GM12873 (cell line): Measurements from ENCODE around the gene SLC25A38.

Experiments used
- CTCF ChIP-seq: IDR thresholded peaks from 2 replicates; pipeline ENCODE4 v1.5.1; 2012; ENCODE audit warnings: low read depth, mild to moderate bottlenecking, moderate library complexity, low read length, control low read depth; ENCODE audit not compliant: insufficient read depth; ENCODE audit errors: missing control alignments

The SLC25A38 gene

DNA sequence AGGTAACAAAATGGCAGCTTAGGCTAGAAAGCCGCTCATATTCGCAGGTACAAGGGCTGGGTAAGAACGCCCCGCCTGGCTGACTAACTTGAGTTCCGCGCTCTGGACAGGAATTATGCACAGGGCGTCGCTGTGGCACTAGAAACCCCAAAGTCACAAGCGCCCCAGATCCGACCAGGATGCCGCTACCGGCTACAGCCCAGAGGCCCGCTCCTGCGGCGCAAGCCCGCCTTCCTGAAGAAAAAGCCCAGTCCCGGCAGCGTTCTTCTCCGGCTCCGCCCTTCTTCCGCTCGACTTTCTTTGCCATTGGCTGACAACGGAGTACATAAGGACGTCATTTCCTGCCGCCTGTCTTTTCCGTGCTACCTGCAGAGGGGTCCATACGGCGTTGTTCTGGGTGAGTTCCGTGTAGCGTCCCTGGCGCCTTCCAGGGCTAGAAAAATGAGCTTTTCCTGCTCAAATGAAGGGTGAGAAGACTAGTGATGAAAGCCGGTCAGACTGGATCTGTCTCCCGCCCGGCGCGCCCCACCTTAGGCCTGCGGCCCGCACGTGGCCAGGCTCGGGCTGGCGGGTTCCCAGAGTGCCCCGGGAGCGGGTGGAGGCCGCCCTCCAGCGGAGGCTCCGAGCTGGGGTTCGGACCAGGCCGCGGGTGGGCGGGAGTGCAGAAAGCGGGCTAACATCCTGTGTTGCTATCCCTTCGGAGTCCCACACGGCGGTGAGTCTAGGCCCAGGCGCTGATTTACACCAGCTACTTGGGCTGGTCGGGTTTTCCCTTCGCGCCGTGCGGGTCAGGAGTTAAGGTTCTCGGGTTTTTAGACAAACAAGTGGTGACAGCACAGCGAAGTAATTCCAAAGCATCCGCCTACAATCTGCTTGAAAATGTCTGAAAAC, 23.4 kb downstream of the SLC25A38 start, which contains the start of gene RPSA:
Gene RPSA, plus strand, starts transcription at position 353 of the 891 bp plus-strand sequence. CDS start 934 bp downstream, outside the sequence.
- peak; percentile 45 for TF ChIP-seq CTCF

DNA sequence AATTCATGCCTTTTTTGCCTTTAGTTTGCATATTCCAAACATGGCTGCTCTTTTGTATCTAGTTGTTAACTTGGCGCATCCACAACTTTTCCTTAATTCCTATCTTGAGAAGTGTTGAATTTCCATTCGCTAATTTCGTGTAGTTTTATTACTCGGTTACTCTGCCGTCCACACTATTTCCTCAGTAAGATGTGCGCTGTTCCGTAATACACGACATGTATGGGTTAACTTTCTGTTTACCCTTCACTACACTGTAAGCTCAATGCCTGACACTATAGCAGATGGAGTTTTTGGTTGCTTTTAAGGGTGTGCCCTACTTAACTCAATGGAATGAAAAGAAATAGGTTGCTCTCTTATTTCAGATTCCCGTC, 24.1 kb downstream of the SLC25A38 start:
- no peak for TF ChIP-seq CTCF

GRCh38 chr3:39407773-39408492, 24.8 kb downstream of the SLC25A38 start:
- no peak for TF ChIP-seq CTCF

DNA sequence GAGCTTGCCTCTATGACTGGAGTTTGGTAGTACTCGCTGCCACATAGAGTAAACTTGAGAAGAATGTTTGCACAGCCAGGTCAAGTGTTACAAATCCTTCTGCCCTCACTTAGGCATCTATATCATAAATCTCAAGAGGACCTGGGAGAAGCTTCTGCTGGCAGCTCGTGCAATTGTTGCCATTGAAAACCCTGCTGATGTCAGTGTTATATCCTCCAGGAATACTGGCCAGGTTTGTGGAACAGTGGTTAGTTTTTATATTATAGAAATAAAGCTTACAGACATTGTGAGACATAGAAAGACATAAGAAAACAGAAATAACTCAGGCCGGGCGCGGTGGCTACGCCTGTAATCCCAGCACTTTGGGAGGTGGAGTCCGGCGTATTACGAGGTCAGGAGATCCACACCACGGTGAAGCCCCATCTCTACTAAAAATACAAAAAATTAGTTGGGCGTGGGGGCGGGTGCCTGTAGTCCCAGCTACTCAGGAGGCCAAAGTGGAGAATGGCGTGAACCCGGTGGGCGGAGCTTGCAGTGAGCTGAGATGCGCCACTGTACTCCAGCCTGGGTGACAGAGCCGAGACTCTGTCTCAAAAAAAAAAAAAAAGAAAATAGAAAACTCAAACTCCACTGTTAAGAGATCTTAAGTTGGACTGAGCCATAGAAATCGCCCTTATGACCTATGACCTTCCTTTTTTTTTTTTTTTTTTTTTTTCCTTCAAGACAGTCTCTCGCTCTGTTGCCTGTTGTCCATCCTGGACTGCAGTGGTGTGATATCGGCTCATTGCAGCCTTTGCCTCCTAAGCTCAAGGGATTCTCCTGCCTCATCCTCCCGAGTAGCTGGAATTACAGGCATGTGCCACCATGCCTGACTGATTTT, 25.6 kb downstream of the SLC25A38 start:
- TF ChIP-seq CTCF = no peak

DNA sequence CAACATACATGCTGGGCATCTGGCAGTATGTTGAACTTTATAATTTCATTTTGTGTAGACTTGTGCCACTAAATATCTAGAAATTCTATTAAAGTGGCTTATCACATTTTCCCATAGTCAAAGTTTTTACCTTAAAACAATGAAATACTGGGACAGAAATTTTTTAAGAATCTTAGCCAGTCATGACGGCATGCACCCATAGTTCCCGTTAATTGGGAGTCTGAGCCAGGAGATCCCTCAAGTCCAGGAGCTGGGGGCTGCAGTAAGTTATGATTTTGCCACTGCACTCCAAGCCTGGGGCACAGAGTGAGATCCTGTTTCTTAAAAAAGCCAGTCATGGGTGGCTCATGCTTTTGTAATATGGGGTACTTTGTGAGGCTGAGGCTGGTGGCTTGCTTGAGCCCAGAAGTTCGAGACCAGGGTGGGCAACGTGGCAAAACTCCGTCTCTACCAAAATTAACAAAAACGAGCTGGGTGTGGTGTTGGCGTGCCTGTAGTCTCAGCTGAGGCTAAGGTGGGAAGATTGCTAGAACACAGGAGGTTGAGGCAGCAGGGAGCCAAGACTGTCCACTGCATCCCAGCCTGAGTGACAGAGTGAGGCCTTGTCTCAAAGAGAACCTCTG, 26.5 kb downstream of the SLC25A38 start:
- no peak for TF ChIP-seq CTCF

DNA sequence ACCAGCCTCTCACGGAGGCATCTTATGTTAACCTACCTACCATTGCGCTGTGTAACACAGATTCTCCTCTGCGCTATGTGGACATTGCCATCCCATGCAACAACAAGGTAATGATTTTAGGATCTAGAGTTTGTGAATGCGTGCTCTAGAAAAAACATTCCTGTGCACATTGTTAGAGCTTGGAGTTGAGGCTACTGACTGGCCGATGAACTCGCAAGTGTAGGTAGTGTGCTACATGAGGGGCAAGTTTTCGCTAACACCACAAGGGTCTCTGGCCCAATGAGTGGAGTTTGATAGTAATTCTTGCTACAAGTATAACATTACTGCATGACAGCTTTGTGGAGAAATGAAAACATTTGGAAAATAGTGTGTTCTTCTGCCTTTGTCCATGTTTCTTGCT, 27.7 kb downstream of the SLC25A38 start:
- TF ChIP-seq CTCF = no peak
